ENCODE results near the gene CFAP91.

DNA sequence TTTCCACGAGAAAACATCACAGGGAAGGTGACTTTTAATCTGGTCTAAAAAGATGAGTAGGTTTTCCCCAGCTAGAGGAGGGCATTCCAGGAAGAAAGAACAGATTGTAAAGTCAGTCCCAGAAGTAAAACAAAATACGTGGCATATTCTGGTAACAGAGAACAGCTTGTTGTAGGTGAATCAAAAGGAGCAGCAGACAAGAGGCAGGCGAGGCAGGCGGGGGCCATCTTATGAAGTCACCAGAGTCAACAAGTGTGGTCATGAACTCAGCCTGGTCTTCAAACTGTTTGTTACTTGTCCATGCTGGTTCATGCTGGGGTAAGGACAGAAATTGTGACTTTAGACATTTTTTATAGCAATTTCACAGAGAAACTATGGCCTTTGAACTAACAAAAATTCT is 38.5 kb upstream of the CFAP91 start:
- TF ChIP-seq, protein P1, sequence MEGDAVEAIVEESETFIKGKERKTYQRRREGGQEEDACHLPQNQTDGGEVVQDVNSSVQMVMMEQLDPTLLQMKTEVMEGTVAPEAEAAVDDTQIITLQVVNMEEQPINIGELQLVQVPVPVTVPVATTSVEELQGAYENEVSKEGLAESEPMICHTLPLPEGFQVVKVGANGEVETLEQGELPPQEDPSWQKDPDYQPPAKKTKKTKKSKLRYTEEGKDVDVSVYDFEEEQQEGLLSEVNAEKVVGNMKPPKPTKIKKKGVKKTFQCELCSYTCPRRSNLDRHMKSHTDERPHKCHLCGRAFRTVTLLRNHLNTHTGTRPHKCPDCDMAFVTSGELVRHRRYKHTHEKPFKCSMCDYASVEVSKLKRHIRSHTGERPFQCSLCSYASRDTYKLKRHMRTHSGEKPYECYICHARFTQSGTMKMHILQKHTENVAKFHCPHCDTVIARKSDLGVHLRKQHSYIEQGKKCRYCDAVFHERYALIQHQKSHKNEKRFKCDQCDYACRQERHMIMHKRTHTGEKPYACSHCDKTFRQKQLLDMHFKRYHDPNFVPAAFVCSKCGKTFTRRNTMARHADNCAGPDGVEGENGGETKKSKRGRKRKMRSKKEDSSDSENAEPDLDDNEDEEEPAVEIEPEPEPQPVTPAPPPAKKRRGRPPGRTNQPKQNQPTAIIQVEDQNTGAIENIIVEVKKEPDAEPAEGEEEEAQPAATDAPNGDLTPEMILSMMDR (IDR thresholded peaks at IDR 0.05), result no peak
- TF ChIP-seq, protein P2, sequence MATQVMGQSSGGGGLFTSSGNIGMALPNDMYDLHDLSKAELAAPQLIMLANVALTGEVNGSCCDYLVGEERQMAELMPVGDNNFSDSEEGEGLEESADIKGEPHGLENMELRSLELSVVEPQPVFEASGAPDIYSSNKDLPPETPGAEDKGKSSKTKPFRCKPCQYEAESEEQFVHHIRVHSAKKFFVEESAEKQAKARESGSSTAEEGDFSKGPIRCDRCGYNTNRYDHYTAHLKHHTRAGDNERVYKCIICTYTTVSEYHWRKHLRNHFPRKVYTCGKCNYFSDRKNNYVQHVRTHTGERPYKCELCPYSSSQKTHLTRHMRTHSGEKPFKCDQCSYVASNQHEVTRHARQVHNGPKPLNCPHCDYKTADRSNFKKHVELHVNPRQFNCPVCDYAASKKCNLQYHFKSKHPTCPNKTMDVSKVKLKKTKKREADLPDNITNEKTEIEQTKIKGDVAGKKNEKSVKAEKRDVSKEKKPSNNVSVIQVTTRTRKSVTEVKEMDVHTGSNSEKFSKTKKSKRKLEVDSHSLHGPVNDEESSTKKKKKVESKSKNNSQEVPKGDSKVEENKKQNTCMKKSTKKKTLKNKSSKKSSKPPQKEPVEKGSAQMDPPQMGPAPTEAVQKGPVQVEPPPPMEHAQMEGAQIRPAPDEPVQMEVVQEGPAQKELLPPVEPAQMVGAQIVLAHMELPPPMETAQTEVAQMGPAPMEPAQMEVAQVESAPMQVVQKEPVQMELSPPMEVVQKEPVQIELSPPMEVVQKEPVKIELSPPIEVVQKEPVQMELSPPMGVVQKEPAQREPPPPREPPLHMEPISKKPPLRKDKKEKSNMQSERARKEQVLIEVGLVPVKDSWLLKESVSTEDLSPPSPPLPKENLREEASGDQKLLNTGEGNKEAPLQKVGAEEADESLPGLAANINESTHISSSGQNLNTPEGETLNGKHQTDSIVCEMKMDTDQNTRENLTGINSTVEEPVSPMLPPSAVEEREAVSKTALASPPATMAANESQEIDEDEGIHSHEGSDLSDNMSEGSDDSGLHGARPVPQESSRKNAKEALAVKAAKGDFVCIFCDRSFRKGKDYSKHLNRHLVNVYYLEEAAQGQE (IDR thresholded peaks at IDR 0.05; ENCODE audit: insufficient read depth in 1 of 2, low read depth in 2 of 2, low read length in 1 of 2), result no peak
- TF ChIP-seq POLR2AphosphoS5 (IDR thresholded peaks at IDR 0.05; ENCODE audit: low read depth, low read length), result no peak
